ENCODE measurements around the gene POP5.

The POP5 gene

GRCh38 chr12:120563495-120563894 is 17.7 kb downstream of the POP5 start:
- TF ChIP-seq, protein P1, sequence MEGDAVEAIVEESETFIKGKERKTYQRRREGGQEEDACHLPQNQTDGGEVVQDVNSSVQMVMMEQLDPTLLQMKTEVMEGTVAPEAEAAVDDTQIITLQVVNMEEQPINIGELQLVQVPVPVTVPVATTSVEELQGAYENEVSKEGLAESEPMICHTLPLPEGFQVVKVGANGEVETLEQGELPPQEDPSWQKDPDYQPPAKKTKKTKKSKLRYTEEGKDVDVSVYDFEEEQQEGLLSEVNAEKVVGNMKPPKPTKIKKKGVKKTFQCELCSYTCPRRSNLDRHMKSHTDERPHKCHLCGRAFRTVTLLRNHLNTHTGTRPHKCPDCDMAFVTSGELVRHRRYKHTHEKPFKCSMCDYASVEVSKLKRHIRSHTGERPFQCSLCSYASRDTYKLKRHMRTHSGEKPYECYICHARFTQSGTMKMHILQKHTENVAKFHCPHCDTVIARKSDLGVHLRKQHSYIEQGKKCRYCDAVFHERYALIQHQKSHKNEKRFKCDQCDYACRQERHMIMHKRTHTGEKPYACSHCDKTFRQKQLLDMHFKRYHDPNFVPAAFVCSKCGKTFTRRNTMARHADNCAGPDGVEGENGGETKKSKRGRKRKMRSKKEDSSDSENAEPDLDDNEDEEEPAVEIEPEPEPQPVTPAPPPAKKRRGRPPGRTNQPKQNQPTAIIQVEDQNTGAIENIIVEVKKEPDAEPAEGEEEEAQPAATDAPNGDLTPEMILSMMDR (IDR thresholded peaks at IDR 0.05; ENCODE audit: low read depth, low read length): no peak

GRCh38 chr12:120562906-120563305 is 18.3 kb downstream of the POP5 start:
- TF ChIP-seq, protein P1 (IDR thresholded peaks at IDR 0.05; ENCODE audit: low read depth, low read length): no peak
- no peak overlapping the region for H3K4me3 ChIP-seq (ENCODE audit: low read depth, low read length)

More at GRCh38 chr12:120563495-120563894, 17.7 kb downstream of the POP5 start:
- H3K4me3 ChIP-seq (ENCODE audit: low read depth, low read length): no peak overlapping the region

DNA sequence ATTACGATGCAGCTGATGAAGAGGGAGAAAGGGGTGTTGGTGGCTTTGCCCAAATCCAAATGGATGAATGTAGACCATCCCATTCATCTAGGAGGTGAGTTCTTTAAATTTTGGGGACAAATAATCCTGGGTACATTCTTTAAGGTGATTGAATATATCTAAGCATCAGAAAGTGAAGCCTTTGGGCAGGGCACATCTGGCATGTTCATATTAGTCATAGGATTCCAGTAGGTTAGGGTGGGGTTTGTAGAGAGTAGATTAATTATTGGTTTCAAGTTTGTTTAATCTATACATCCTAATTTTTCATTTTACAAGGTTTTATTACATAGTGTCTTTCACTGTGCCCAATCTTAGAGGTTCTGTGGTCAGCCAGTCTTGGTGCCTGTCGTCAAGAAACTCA is 23.6 kb downstream of the POP5 start:
- no peak overlapping the region for H3K4me3 ChIP-seq (ENCODE audit: low read depth, low read length)
- TF ChIP-seq, protein P1 (IDR thresholded peaks at IDR 0.05; ENCODE audit: low read depth, low read length): no peak

DNA sequence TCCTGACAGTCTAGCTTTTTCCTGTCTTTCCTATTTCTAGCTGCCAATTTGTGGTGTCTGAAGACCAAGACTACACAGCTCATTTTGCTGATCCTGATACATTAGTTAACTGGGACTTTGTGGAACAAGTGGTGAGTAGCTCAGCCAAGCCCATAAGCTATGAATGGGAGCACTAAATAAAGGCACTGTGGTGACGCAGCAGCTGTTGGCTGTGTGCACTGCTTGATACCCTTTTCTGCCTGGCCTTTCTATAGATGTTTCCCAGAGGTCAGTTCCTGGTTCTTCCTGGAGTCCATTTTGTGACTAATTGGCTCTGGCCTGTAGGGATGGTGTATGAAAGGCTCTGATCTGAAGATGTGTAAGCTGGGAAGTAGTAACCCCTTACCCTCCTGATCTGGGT is 26.5 kb downstream of the POP5 start:
- no peak overlapping the region for H3K4me3 ChIP-seq (ENCODE audit: low read depth, low read length)
- TF ChIP-seq, protein P1 (IDR thresholded peaks at IDR 0.05; ENCODE audit: low read depth, low read length): no peak

DNA sequence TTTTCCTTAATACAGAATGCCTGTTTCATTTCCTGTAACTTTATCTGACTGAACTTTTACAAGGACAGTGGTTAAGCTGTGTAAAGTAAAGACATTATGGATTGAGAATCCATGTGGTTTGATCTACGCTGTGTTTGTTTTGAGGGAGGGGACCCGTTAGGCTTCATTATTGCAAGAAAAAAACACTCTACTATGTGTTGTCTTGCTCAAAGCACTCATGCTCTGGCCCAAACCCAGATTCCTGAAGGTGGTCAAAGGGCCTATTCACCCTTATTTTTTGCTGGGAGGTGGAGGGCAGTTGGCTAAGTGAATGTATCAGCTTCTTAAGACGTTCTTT is 35.2 kb downstream of the POP5 start:
- no peak overlapping the region for H3K4me3 ChIP-seq (ENCODE audit: low read depth, low read length)
- TF ChIP-seq, protein P1 (IDR thresholded peaks at IDR 0.05; ENCODE audit: low read depth, low read length): no peak

DNA sequence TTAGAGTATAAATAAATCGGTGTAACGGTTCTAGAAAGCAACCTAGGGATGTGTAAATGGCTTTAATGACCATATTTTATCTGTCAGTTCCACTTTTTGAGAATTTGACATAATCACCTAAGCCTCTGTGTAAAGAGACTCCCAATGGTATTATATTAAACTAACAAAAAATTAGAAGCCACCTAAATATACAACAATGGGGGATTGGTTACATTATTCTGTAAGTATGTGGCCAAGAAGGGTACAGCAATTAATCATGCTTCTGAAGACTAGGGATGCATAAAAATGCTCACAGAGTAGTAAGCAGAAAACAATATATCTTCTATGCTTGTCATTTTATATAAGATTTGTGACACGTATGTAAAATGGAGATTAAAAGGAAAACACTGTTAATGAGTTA is 36.5 kb downstream of the POP5 start:
- no peak overlapping the region for H3K4me3 ChIP-seq (ENCODE audit: low read depth, low read length)
- TF ChIP-seq, protein P1 (IDR thresholded peaks at IDR 0.05; ENCODE audit: low read depth, low read length): no peak

GRCh38 chr12:120542166-120542565 is 39.0 kb downstream of the POP5 start:
- TF ChIP-seq, protein P1 (IDR thresholded peaks at IDR 0.05; ENCODE audit: low read depth, low read length): no peak
- H3K4me3 ChIP-seq (ENCODE audit: low read depth, low read length): no peak overlapping the region

Data from WI38 (cell line).